Heart right ventricle (tissue), 16 donors: ENCODE measurements around the gene RAB25. TPM values are rescaled to one million over a fixed set of nuclear protein-coding genes. Genes with fewer than 3 reads are reported as not detected.

ENCODE experiments used
- ATAC-seq, 8 donors: fragments of 200-7000 bp; cut with Tn5 transposase; one replicate each; pipeline ENCODE4 v1.9.1; 2020; ENCODE audit warnings: mild to moderate bottlenecking in 8 of 8, moderate library complexity in 8 of 8, moderate number of reproducible peaks in 1 of 8
- DNase-seq, 2 donors: peaks; one replicate each; pipeline ENCODE4 v3.0.0-alpha.2; 2020
- H3K27ac ChIP-seq, 10 donors: fragments of 200-600 bp; sonication (generic) in 2 of 10; one replicate each; pipeline versions ENCODE4 v1.5.0 to v1.8.0; 2020 to 2022; ENCODE audit warnings: mild to moderate bottlenecking in 3 of 10
- H3K27me3 ChIP-seq, 7 donors: fragments of 200-600 bp; one replicate each; pipeline ENCODE4 v1.8.0; 2021 to 2022; ENCODE audit warnings: mild to moderate bottlenecking in 2 of 7
- H3K36me3 ChIP-seq, 9 donors: fragments of 200-600 bp; sonication (generic) in 1 of 9; one replicate each; pipeline versions ENCODE4 v1.5.0 to v1.8.0; 2020 to 2022; ENCODE audit warnings: mild to moderate bottlenecking in 2 of 9
- H3K4me1 ChIP-seq, 9 donors: fragments of 200-600 bp; sonication (generic) in 1 of 9; one replicate each; pipeline versions ENCODE4 v1.5.0 to v1.8.0; 2020 to 2022; ENCODE audit warnings: mild to moderate bottlenecking in 4 of 9
- H3K4me3 ChIP-seq, 10 donors: fragments of 200-600 bp; sonication (generic) in 2 of 10; one replicate each; pipeline versions ENCODE4 v1.5.0 to v1.8.0; 2020 to 2022; ENCODE audit warnings: mild to moderate bottlenecking in 7 of 10, moderate library complexity in 2 of 10
- H3K9me3 ChIP-seq, 11 donors: fragments of 200-600 bp in 10 of 11; sonication (generic) in 2 of 11; one replicate each; pipeline versions ENCODE4 v1.5.0 to v1.8.0; 2013 to 2022; ENCODE audit warnings: mild to moderate bottlenecking in 2 of 11, control low read depth in 1 of 11, moderate library complexity in 1 of 11
- CTCF ChIP-seq, 9 donors: fragments of 200-600 bp; sonication (generic) in 2 of 9; IDR thresholded peaks; one replicate each; pipeline versions ENCODE4 v1.5.0 to v1.8.0; 2021 to 2022; ENCODE audit warnings: antibody characterized with exemption in 9 of 9, mild to moderate bottlenecking in 5 of 9, moderate library complexity in 1 of 9
- WGBS, 2 donors: extraction: QIAGEN DNeasy Blood & Tissue Kit; methylation state at CpG; one replicate each; pipeline ENCODE4 v1.1.7; 2013; ENCODE audit warnings: inconsistent platforms in 1 of 2; 5-methylcytosine and 5-hydroxymethylcytosine counted together
- intact Hi-C, 10 donors: fragments of 100-400 bp; cut with DNase I; formaldehyde crosslinking; loops; one replicate each; pipeline versions ENCODE4 v1.11.1 to v1.14.2; 2022
- polyA plus RNA-seq, 2 donors: library from polyadenylated mRNA; stranded (reverse); fragments of 200-250 nt; gene quantifications; one replicate each; pipeline ENCODE4 v1.2.3, GENCODE V29; 2013
- total RNA-seq, 10 donors: library from RNA; stranded (reverse); fragmentation: NEBNext Ultra II Directional in 3 of 10; extraction: Animal tissue kit (Norgen Biotek cat#: 25700) in 3 of 10; gene quantifications; one replicate each; pipeline versions ENCODE4 v1.2.1 to v1.2.4, GENCODE V29; 2021 to 2023
- donor health status: Arrhythmogenic right ventricular cardiomyopathy.
- donor health status: ischemic (EF 13 %, LVEDD 7.1; RV severe dilation, severe dysfunction).
- donor health status: healthy with polysubstance abuse.
- donor health status: DM: no; HTN: yes; CAD: no.
- donor health status: DM: no; HTN: no; CAD: no.
- donor health status: ischemic (EF 25% LVEDD 6.9; RV normal size, moderate dysfunction).
- donor health status: ischemic (EF 25% LVEDD 5.7; RV mildly dilated, moderate dysfunction).
- donor health status: healthy.
- donor health status: DM: yes; HTN: yes; CAD: no.
- donor health status: Ischemic cardiomyopathy.
- donor health status: ischemic (EF 35%, LVEDD 5.7; RV mildly dilated, moderate dysfunction).
- donor health status: nonischemic (EF 11% LVEDD 7.7; RV severe dilation, severe dysfunction).
- donor health status: DM: yes; HTN: yes; CAD: no.
- donor health status: PGD.
- donor health status: ischemic (EF 29% LVEDD 5.4; RV normal size, mild dysfunction).
- donor health status: nonischemic (EF 23%, LVEDD 6.1; RV moderate dilation, normal function).

RAB25 gene
- total and polyA plus RNA-seq, 12 donors: 0.17 to 0.50 TPM; not detected in 10

GRCh38 chr1:156095906-156096508 is 35.0 kb downstream of the RAB25 start:
- no peak for TF ChIP-seq CTCF (IDR thresholded peaks at IDR 0.05)
- intact Hi-C loops: loop anchor here (1.0 to 5.0 kb wide), 4 partner anchors 33 to 36 kb away; no protein-coding TSS in a partner anchor
- no peak overlapping the region for H3K4me3 ChIP-seq
- 75 to 80% methylated on average over 3 of the region's 3 CpGs for WGBS, 2 donors
- H3K27me3 ChIP-seq: no peaks in the 10 kb centered on the region
- H3K9me3 ChIP-seq: no peaks in the 10 kb centered on the region
- ATAC-seq: no peak
- peaks cover 18 to 36% (median 27%) of the 10 kb centered on the region in 9 donors for H3K4me1 ChIP-seq
- no peak for DNase-seq
- H3K27ac ChIP-seq: peak overlapping the region in 8 of 10 donors; percentile 80 to 93 (median 87)
- H3K36me3 ChIP-seq: no peaks in the 10 kb centered on the region

- TF ChIP-seq CTCF (IDR thresholded peaks at IDR 0.05): peak; percentile 89 to 99 (median 98)
- Histone ChIP-seq H3K36me3 (no peaks in the 10 kb centered on the region), H3K4me3 (peak overlapping the region in 3 of 10 donors; percentile 13 to 19 (median 19)), H3K9me3 (no peaks in the 10 kb centered on the region), H3K27ac (peak overlapping the region; percentile 62 to 93 (median 85)), H3K4me1 (peaks cover 18 to 44% (median 34%) of the 10 kb centered on the region in 9 donors), H3K27me3 (no peaks in the 10 kb centered on the region)
- 15 to 27% methylated on average over 14 of the region's 14 CpGs for WGBS, 2 donors
- intact Hi-C loops: loop anchor here (1.0 to 5.0 kb wide), 4 partner anchors 32 to 35 kb away; no protein-coding TSS in a partner anchor
- peak; percentile 92 to 93 for DNase-seq
- peak; percentile 93 to 98 (median 96) for ATAC-seq
Measured at GRCh38 chr1:156096640-156097391, 35.9 kb downstream of the RAB25 start.

- peak overlapping the region; percentile 62 to 93 (median 85) for H3K27ac ChIP-seq
- no peak for TF ChIP-seq CTCF (IDR thresholded peaks at IDR 0.05)
- no peak overlapping the region for H3K4me3 ChIP-seq
- ATAC-seq (peak in 4 of 8 donors; percentile 2 to 11 (median 8)), DNase-seq (no peak)
- intact Hi-C loops: loop anchor here in 5 of 10 donors (2.0 to 5.0 kb wide), 3 partner anchors 31 to 35 kb away; no protein-coding TSS in a partner anchor
- H3K27me3 ChIP-seq: no peaks in the 10 kb centered on the region
- H3K9me3 ChIP-seq: no peaks in the 10 kb centered on the region
- WGBS, 2 donors: 85 to 86% methylated on average over 9 of the region's 9 CpGs
- peaks cover 23 to 52% (median 43%) of the 10 kb centered on the region in 9 donors for H3K4me1 ChIP-seq
- no peaks in the 10 kb centered on the region for H3K36me3 ChIP-seq
Measured at GRCh38 chr1:156097499-156098178, 36.7 kb downstream of the RAB25 start.

DNA sequence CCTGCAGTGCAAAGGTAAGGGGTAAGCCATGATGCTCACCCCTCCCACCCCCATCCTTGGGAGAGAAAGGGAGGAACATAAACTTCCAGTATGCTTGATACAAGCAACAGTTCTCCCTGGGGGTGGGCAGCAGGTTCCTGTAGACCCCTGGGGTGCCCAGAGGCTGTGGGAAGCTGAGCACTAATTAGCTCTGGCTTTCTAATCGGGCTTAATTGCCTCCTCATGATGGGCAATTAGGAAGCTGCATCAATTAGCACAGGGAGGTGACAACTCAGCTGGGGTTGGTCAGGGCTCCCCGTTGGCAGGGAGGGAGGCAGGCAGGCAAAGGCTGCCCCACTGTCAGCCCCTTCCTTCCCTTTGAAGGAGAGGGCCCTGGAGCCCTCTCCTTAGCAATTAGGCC is 37.8 kb downstream of the RAB25 start:
- Histone ChIP-seq H3K27me3 (no peaks in the 10 kb centered on the region), H3K4me1 (peaks cover 35 to 63% (median 54%) of the 10 kb centered on the region in 9 donors), H3K27ac (no peak overlapping the region), H3K9me3 (no peaks in the 10 kb centered on the region), H3K4me3 (no peak overlapping the region), H3K36me3 (no peaks in the 10 kb centered on the region)
- 80 to 95% methylated on average over 2 of the region's 2 CpGs for WGBS, 2 donors
- intact Hi-C loops: loop anchor here in 1 of 10 donors (5.0 kb wide), 1 partner anchor 34 kb away; no protein-coding TSS in a partner anchor
- no peak for TF ChIP-seq CTCF (IDR thresholded peaks at IDR 0.05)
- no peak for ATAC-seq
- no peak for DNase-seq
